ENCODE measurements around the gene UBR4.

- no peak for TF ChIP-seq CTCF (IDR thresholded peaks at IDR 0.05; ENCODE audit: low read length)
- no peak for TF ChIP-seq EZH2phosphoT487 (IDR thresholded peaks at IDR 0.05; ENCODE audit: low read length)
- no peak for TF ChIP-seq EZH2 (optimal IDR thresholded peaks at IDR 0.05; ENCODE audit: low read depth, low read length)
Measured at GRCh38 chr1:19073311-19074186, 136.5 kb downstream of the UBR4 start.
